ENCODE results near the gene TRPV3.
"Not testable (repeated sequence)": the region's sequence is repeated elsewhere in the genome, so short reads cannot be mapped to it uniquely, and the experiment has no call there.

Gene TRPV3

GRCh38 chr17:3472137-3472536 lies 85.5 kb downstream of the TRPV3 start:
- DNase-seq (ENCODE audit: low read depth) = no peak

DNA sequence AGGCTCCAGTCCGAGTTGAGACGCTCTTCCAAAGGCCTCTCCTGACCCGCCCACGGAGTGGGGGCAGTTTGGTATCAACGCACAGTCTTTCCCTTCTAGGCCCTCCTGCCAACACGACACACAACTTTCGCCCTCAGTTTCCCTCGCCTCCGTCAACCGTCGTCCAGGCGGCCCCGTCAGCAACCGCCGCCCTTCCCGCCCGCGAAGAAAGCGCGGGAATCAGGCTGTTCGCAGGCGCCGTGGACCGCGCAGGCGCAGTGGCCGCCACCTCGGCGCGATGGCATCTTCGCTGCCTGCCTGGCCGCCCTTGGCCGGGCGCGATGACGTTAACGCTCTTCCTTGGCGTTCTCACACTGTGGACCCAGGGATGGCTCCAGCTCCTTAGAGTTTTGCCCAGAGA lies 86.0 kb downstream of the TRPV3 start, which contains the start of gene SPATA22:
Gene SPATA22 (minus strand): TSS at position 221 of the 400 bp plus-strand sequence. CDS start 2,494 bp downstream, outside the sequence.
- no peak for DNase-seq (ENCODE audit: low read depth)

DNA sequence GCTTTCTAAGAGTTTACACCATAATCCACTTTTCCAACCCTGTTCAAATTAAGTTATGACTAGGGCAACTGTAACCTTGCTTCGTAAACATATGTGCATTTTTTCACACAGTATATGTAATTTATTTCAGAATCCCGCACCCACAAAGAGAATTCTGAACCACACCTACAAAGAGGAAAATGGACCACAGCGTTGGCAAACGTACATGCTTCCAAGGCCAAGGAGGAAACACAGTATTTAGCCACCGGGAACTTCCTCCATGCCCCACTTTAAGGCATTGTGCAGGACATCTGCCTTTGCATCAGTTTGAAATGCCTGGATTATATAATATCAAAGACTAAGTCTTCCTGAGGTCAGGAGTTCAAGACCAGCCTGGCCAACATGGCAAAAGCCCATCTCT lies 88.1 kb downstream of the TRPV3 start:
- DNase-seq (ENCODE audit: low read depth) = no peak

- not testable (repeated sequence) for DNase-seq (ENCODE audit: low read depth)
Observed at GRCh38 chr17:3466355-3466754, 91.3 kb downstream of the TRPV3 start.

Measured in stimulated activated CD8-positive, alpha-beta memory T cell treated with anti-CD3 and anti-CD28 coated beads, Interleukin-4, amount 100 ng/mL, for 24 hours (primary cell).